Endothelial cell of umbilical vein (primary cell): ENCODE data around the gene CX3CR1. TPM values are rescaled to one million over a fixed set of nuclear protein-coding genes. Genes with fewer than 3 reads are reported as not detected.

ENCODE experiments used
- BruUV-seq: library from RNA; stranded (reverse); fragments of 400-500 nt; replicated peaks from 2 replicates; lab custom pipeline; 2021; lab: Mats Ljungman, UMichigan
- CTCF ChIA-PET: fragments of 300-600, 350-600 bp; sonication (Branson Sonifier 250); formaldehyde crosslinking; loops from one replicate; lab custom pipeline; 2021; ENCODE audit warnings: antibody characterized with exemption, inconsistent platforms; lab: Charles Lee
- POLR2A ChIA-PET: fragments of 300-600, 350-600 bp; sonication (Branson Sonifier 250); formaldehyde crosslinking; loops from one replicate; lab custom pipeline; 2021; ENCODE audit warnings: antibody characterized with exemption, inconsistent platforms; lab: Charles Lee
- DNase-seq: peaks from one replicate; pipeline ENCODE4 v3.0.0-alpha.2; 2011; ENCODE audit warnings: low read depth, low spot score
- FAIRE-seq: peaks from 2 replicates; lab custom pipeline; 2011; peaks lifted over from hg19 to GRCh38; lab: Jason Lieb, UNC
- H2AFZ ChIP-seq: 2 replicates; pipeline ENCODE4 v1.6.0; 2012; ENCODE audit warnings: low read depth, low read length, control low read depth, inconsistent platforms
- H3K27ac ChIP-seq: 2 replicates; pipeline ENCODE4 v1.5.1; 2011; ENCODE audit warnings: low read depth, mild to moderate bottlenecking, control low read depth, low read length, moderate library complexity; ENCODE audit not compliant: insufficient read depth
- H3K27me3 ChIP-seq, 2 experiments: 2 replicates each; pipeline versions ENCODE4 v1.6.0 to v1.6.1; 2011; ENCODE audit warnings: low read length in 2 of 2, mixed read lengths in 1 of 2; ENCODE audit not compliant: control insufficient read depth in 2 of 2, insufficient read depth in 2 of 2
- H3K36me3 ChIP-seq, 2 experiments: 2 replicates in 1 of 2; 3 replicates in 1 of 2; pipeline ENCODE4 v1.5.1; 2011; ENCODE audit warnings: low read length in 2 of 2, mild to moderate bottlenecking in 1 of 2, moderate library complexity in 1 of 2; ENCODE audit not compliant: control insufficient read depth in 2 of 2, insufficient read depth in 2 of 2; ENCODE audit errors: extremely low read depth in 1 of 2
- H3K4me1 ChIP-seq: 3 replicates; pipeline ENCODE4 v1.5.1; 2011; ENCODE audit warnings: mild to moderate bottlenecking, low read length; ENCODE audit not compliant: control insufficient read depth, insufficient read depth; ENCODE audit errors: extremely low read depth
- H3K4me2 ChIP-seq: 2 replicates; pipeline ENCODE4 v1.6.1; 2011; ENCODE audit warnings: low read length, control low read depth, mixed read lengths; ENCODE audit not compliant: insufficient read depth
- H3K4me3 ChIP-seq, 3 experiments: fragments of 200-600 bp in 1 of 3; sonication (generic), shearing (Covaris generic) in 1 of 3; replicated peaks in 1 of 3; 2 replicates each; pipeline ENCODE4 v1.5.1; 2011 to 2016; ENCODE audit warnings: control low read depth in 3 of 3, low read length in 3 of 3, mild to moderate bottlenecking in 2 of 3, inconsistent platforms in 1 of 3, low read depth in 1 of 3, moderate library complexity in 1 of 3; ENCODE audit not compliant: insufficient read depth in 1 of 3
- H3K79me2 ChIP-seq: 2 replicates; pipeline ENCODE4 v1.6.0; 2012; ENCODE audit warnings: low read length, inconsistent platforms; ENCODE audit not compliant: control insufficient read depth, insufficient read depth
- H3K9ac ChIP-seq: replicated peaks from 2 replicates; pipeline ENCODE3; 2011; ENCODE audit warnings: low read length, control low read depth; ENCODE audit not compliant: insufficient read depth; ENCODE audit errors: extremely low read depth
- H3K9me1 ChIP-seq: replicated peaks from 3 replicates; pipeline ENCODE4 v1.6.0; 2011; ENCODE audit warnings: mild to moderate bottlenecking, low read length; ENCODE audit not compliant: control insufficient read depth, insufficient read depth; ENCODE audit errors: extremely low read depth
- H3K9me3 ChIP-seq: replicated peaks from 2 replicates; pipeline ENCODE4 v1.5.1; 2012; ENCODE audit warnings: low read length, inconsistent platforms; ENCODE audit not compliant: control insufficient read depth, insufficient read depth
- H4K20me1 ChIP-seq: replicated peaks from 2 replicates; pipeline ENCODE3; 2011; ENCODE audit warnings: mild to moderate bottlenecking, low read length; ENCODE audit not compliant: control insufficient read depth, insufficient read depth; ENCODE audit errors: extremely low read depth
- EZH2 ChIP-seq: IDR thresholded peaks from 2 replicates; pipeline ENCODE4 v1.6.1; 2012; ENCODE audit warnings: borderline replicate concordance, low read depth, mild to moderate bottlenecking, moderate library complexity, low read length, inconsistent platforms; ENCODE audit not compliant: severe bottlenecking
- FOS ChIP-seq: IDR thresholded peaks from 2 replicates; pipeline ENCODE4 v1.6.1; 2011; ENCODE audit warnings: mild to moderate bottlenecking, low read length, moderate library complexity, borderline replicate concordance; ENCODE audit not compliant: insufficient read depth
- GATA2 ChIP-seq: IDR thresholded peaks from 2 replicates; pipeline ENCODE4 v1.7.0; 2011; ENCODE audit warnings: low read depth, mild to moderate bottlenecking, moderate library complexity, mixed read lengths, low read length; ENCODE audit not compliant: insufficient read length, insufficient read depth
- JUN ChIP-seq: IDR thresholded peaks from 2 replicates; pipeline ENCODE4 v1.6.1; 2011; ENCODE audit warnings: borderline replicate concordance, low read depth; ENCODE audit not compliant: insufficient read length, insufficient read depth
- MYC ChIP-seq: IDR thresholded peaks from one replicate; pipeline ENCODE4 v1.6.1; 2011; ENCODE audit warnings: mild to moderate bottlenecking, low read depth, low read length
- POLR2A ChIP-seq: IDR thresholded peaks from 2 replicates; pipeline ENCODE4 v1.6.1; 2012; ENCODE audit warnings: low read depth, mild to moderate bottlenecking, control low read depth, low read length
- dilution Hi-C: fragments of 300-500 bp; cut with MboI; formaldehyde crosslinking; loops from one replicate; pipeline ENCODE4 v1.15.0; 2019; ENCODE audit warnings: low sequenced_read_pairs; ENCODE audit not compliant: extremely low pct_ligation_motif_present
- intact Hi-C: fragments of 100-400 bp; cut with micrococcal nuclease; formaldehyde crosslinking; loops from one replicate; pipeline ENCODE4 v1.10.0; 2022
- polyA plus RNA-seq, 4 experiments: library from polyadenylated mRNA; depleted of rRNA in 3 of 4; stranded (reverse) in 3 of 4; unstranded in 1 of 4; fragments of >200 nt; gene quantifications; 2 replicates each; pipeline versions ENCODE4 v1.2.1 to v1.2.3, GENCODE V29; 2011 to 2012; ENCODE audit warnings: missing spikeins in 1 of 4
- total RNA-seq: library from RNA; stranded (reverse); gene quantifications from 2 replicates; pipeline ENCODE4 v1.2.3, GENCODE V29; 2021
- TF ChIP-seq, protein P1 (sequence below): IDR thresholded peaks from 2 replicates; pipeline ENCODE4 v1.6.1; 2011; ENCODE audit not compliant: insufficient read depth, insufficient read length
- TF ChIP-seq, protein P2 (sequence below), 2 donors: IDR thresholded peaks; 1 replicate in 1 of 2; 2 replicates in 1 of 2; pipeline ENCODE4 v1.5.1; 2011; ENCODE audit warnings: low read length in 2 of 2, mild to moderate bottlenecking in 2 of 2, moderate library complexity in 2 of 2, control low read depth in 1 of 2, inconsistent platforms in 1 of 2, low read depth in 1 of 2; ENCODE audit not compliant: insufficient read depth in 1 of 2; ENCODE audit errors: extremely low read depth in 1 of 2

The CX3CR1 gene
- total and polyA plus RNA-seq, 2 donors (not counting 3 experiments of a cell fraction or from before 2014, with no cell fraction given) = not detected

DNA sequence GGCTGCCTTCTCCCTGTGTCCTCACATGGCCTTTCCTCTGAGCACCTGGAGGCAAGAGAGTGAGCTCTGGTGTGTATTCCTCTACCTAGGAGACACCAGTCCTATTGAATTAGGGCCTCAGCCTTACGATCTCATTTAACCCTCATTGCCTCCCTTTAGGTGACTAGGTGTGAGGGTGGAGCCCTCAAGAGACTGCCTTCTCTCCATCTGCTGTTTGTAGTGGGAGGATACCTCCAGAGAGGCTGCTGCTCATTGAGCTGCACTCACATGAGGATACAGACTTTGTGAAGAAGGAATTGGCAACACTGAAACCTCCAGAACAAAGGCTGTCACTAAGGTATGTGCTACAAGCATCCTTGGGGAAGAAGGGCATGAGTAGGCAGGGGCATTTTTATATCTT lies 49.7 kb upstream of the CX3CR1 start, which contains the start of gene CCR8:
Gene CCR8, plus strand, starts transcription at position 217 of the 400 bp plus-strand sequence. CDS start 2,623 bp downstream, outside the sequence.
- no TSS peak for BruUV-seq
- no peaks in the 10 kb centered on the region for H3K9me1 ChIP-seq
- no peaks in the 10 kb centered on the region for H4K20me1 ChIP-seq
- no peaks in the 10 kb centered on the region for H3K79me2 ChIP-seq
- no peak for DNase-seq
- no peak within 1 kb of the TSS for H3K27ac ChIP-seq
- no peak within 1 kb of the TSS for H2AFZ ChIP-seq
- H3K4me1 ChIP-seq = no peaks in the 10 kb centered on the region
- intact Hi-C loops (no loop called here), dilution Hi-C loops (no loop called here)
- H3K4me2 ChIP-seq = no peak within 1 kb of the TSS
- ChIA-PET CTCF (no interaction called here), POLR2A (no interaction called here)
- H3K4me3 ChIP-seq = no peak within 1 kb of the TSS
- TF ChIP-seq MYC = no peak
- TF ChIP-seq, protein P1, sequence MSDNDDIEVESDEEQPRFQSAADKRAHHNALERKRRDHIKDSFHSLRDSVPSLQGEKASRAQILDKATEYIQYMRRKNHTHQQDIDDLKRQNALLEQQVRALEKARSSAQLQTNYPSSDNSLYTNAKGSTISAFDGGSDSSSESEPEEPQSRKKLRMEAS = no peak
- TF ChIP-seq, protein P2, sequence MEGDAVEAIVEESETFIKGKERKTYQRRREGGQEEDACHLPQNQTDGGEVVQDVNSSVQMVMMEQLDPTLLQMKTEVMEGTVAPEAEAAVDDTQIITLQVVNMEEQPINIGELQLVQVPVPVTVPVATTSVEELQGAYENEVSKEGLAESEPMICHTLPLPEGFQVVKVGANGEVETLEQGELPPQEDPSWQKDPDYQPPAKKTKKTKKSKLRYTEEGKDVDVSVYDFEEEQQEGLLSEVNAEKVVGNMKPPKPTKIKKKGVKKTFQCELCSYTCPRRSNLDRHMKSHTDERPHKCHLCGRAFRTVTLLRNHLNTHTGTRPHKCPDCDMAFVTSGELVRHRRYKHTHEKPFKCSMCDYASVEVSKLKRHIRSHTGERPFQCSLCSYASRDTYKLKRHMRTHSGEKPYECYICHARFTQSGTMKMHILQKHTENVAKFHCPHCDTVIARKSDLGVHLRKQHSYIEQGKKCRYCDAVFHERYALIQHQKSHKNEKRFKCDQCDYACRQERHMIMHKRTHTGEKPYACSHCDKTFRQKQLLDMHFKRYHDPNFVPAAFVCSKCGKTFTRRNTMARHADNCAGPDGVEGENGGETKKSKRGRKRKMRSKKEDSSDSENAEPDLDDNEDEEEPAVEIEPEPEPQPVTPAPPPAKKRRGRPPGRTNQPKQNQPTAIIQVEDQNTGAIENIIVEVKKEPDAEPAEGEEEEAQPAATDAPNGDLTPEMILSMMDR (IDR thresholded peaks at IDR 0.05; ENCODE audit: extremely low read depth in 1 of 2, insufficient read depth in 1 of 2, low read depth in 1 of 2, low read length in 2 of 2) = no peak
- TF ChIP-seq EZH2 = no peak
- TF ChIP-seq POLR2A = no peak
- TF ChIP-seq JUN = no peak
- TF ChIP-seq FOS = no peak
- no peak for TF ChIP-seq GATA2
- no peak within 1 kb of the TSS for H3K9ac ChIP-seq
- H3K9me3 ChIP-seq = no peaks in the 10 kb centered on the region
- FAIRE-seq = no peak
- no peaks in the 10 kb centered on the region for H3K36me3 ChIP-seq
- peaks cover 3 to 10% of the 10 kb centered on the region in 2 experiments for H3K27me3 ChIP-seq
